HepG2 (cell line): ENCODE measurements around the gene FBLN7. TPM values are rescaled to one million over a fixed set of nuclear protein-coding genes. Genes with fewer than 3 reads are reported as not detected.
"Not testable (repeated sequence)": the region's sequence is repeated elsewhere in the genome, so short reads cannot be mapped to it uniquely, and the experiment has no call there.

Source experiments
- ATAC-seq: fragments of 200-7000 bp; cut with Tn5 transposase; 3 replicates; pipeline ENCODE4 v1.9.1; 2020; ENCODE audit warnings: mild to moderate bottlenecking, moderate library complexity
- BruUV-seq: library from RNA; stranded (reverse); fragments of 400-500 nt; replicated peaks from 2 replicates; lab custom pipeline; 2021; lab: Mats Ljungman, UMichigan
- CTCF ChIA-PET: fragments of 300-600 bp; formaldehyde crosslinking; extraction: SDS; loops from one replicate; lab custom pipeline; 2021; ENCODE audit warnings: low total read pairs, inconsistent platforms, low intra/inter-chr PET ratio; lab: Yijun Ruan, JAX
- POLR2A ChIA-PET: fragments of 350-600 bp; sonication (Branson Sonifier 250); formaldehyde crosslinking; loops from one replicate; lab custom pipeline; 2020; ENCODE audit warnings: antibody characterized with exemption, inconsistent platforms; lab: Yijun Ruan, JAX
- DNase-seq: peaks from one replicate; pipeline ENCODE4 v3.0.0-alpha.2; 2015; ENCODE audit warnings: low spot score
- FAIRE-seq: peaks from 3 replicates; lab custom pipeline; 2011; peaks lifted over from hg19 to GRCh38; lab: Jason Lieb, UNC
- H2AFZ ChIP-seq: one replicate; pipeline ENCODE4 v1.6.1; 2011; ENCODE audit warnings: low read length, inconsistent platforms
- H3K27ac ChIP-seq: fragments of 300-600 bp; 3 replicates; pipeline ENCODE4 v1.8.0; 2011; ENCODE audit warnings: mixed run types, mild to moderate bottlenecking, mixed read lengths, low read length, inconsistent platforms; ENCODE audit not compliant: insufficient read depth; ENCODE audit errors: extremely low read length
- H3K27me3 ChIP-seq, 2 experiments: fragments of 200-600 bp in 1 of 2; 2 replicates in 1 of 2; 3 replicates in 1 of 2; pipeline versions ENCODE4 v1.6.0 to v1.8.0; 2011; ENCODE audit warnings: low read length in 2 of 2, mild to moderate bottlenecking in 2 of 2, moderate library complexity in 2 of 2, inconsistent platforms in 1 of 2; ENCODE audit not compliant: insufficient read depth in 2 of 2, control insufficient read depth in 1 of 2
- H3K36me3 ChIP-seq, 2 experiments: fragments of 200-600 bp in 1 of 2; replicated peaks in 1 of 2; 2 replicates in 1 of 2; 3 replicates in 1 of 2; pipeline versions ENCODE4 v1.5.1 to v1.8.0; 2011; ENCODE audit warnings: low read length in 2 of 2, inconsistent platforms in 1 of 2; ENCODE audit not compliant: insufficient read depth in 2 of 2, control insufficient read depth in 1 of 2
- H3K4me1 ChIP-seq: 2 replicates; pipeline ENCODE4 v1.5.1; 2012; ENCODE audit warnings: low read length, inconsistent platforms; ENCODE audit not compliant: insufficient read depth
- H3K4me2 ChIP-seq: 2 replicates; pipeline ENCODE4 v1.6.0; 2011; ENCODE audit warnings: low read depth, low read length, inconsistent platforms
- H3K4me3 ChIP-seq, 3 experiments: fragments of 200-600 bp in 1 of 3; sonication (generic), shearing (Covaris generic) in 1 of 3; replicated peaks in 1 of 3; 2 replicates each; pipeline ENCODE4 v1.5.1; 2011 to 2016; ENCODE audit warnings: low read length in 3 of 3, inconsistent platforms in 2 of 3, low read depth in 2 of 3, mild to moderate bottlenecking in 2 of 3, control low read depth in 1 of 3, mixed read lengths in 1 of 3; ENCODE audit not compliant: insufficient read depth in 1 of 3
- H3K79me2 ChIP-seq: one replicate; pipeline ENCODE4 v1.6.1; 2011; ENCODE audit warnings: low read length, inconsistent platforms; ENCODE audit not compliant: insufficient read depth
- H3K9ac ChIP-seq: 2 replicates; pipeline ENCODE4 v1.6.0; 2011; ENCODE audit warnings: mild to moderate bottlenecking, low read depth, low read length, inconsistent platforms; ENCODE audit not compliant: insufficient read depth
- H3K9me3 ChIP-seq: 2 replicates; pipeline ENCODE4 v1.5.1; 2012; ENCODE audit warnings: mild to moderate bottlenecking, low read length
- H4K20me1 ChIP-seq: 2 replicates; pipeline ENCODE4 v1.6.0; 2011; ENCODE audit warnings: inconsistent platforms, mild to moderate bottlenecking, low read length, moderate library complexity; ENCODE audit not compliant: insufficient read depth
- KAT8 ChIP-seq: IDR thresholded peaks from 2 replicates; pipeline ENCODE4 v1.6.1; 2016; ENCODE audit warnings: missing genetic modification reagents, missing compliant biosample characterization
- MED13 ChIP-seq: sonication (generic); formaldehyde crosslinking; IDR thresholded peaks from 2 replicates; pipeline ENCODE4 v1.5.0; 2020; ENCODE audit warnings: missing genetic modification reagents
- ZNF317 ChIP-seq: sonication (generic); formaldehyde crosslinking; IDR thresholded peaks from 2 replicates; pipeline ENCODE4 v1.5.0; 2020; ENCODE audit warnings: mild to moderate bottlenecking, missing genetic modification reagents
- WGBS: methylation state at CpG from one replicate; pipeline ENCODE4 v1.1.6; 2017; ENCODE audit warnings: low lambda C conversion rate; 5-methylcytosine and 5-hydroxymethylcytosine counted together
- in situ Hi-C: cut with HindIII; loops from 2 replicates; pipeline ENCODE4 v1.10.0; 2017; ENCODE audit warnings: low pct_unique_long_range_greater_than_20kb; ENCODE audit not compliant: extremely low pct_ligation_motif_present
- intact Hi-C: fragments of 100-400 bp; cut with micrococcal nuclease; formaldehyde crosslinking; loops from one replicate; pipeline ENCODE4 v1.10.0; 2022; ENCODE audit not compliant: unreplicated experiment
- polyA plus RNA-seq, 8 experiments: library from polyadenylated mRNA; depleted of rRNA in 3 of 8; stranded (reverse) in 7 of 8; unstranded in 1 of 8; fragments of >200 nt; fragmentation: Illumina TruSeq in 4 of 8; extraction: Trizol in 4 of 8; gene quantifications; 2 replicates each; pipeline versions ENCODE4 v1.2.1 to v1.2.3, GENCODE V29; 2011 to 2016; ENCODE audit warnings: low read depth in 4 of 8, missing spikeins in 1 of 8, mixed read lengths in 1 of 8; ENCODE audit not compliant: insufficient read depth in 1 of 8
- total RNA-seq, 5 experiments: library from RNA; depleted of rRNA; stranded (reverse); fragments of >200 nt; fragmentation: Illumina TruSeq; extraction: Trizol; gene quantifications; 2 replicates each; pipeline ENCODE4 v1.2.3, GENCODE V29; 2016; ENCODE audit warnings: low read depth in 1 of 5
- TF ChIP-seq, protein P1 (sequence below): sonication (generic); formaldehyde crosslinking; IDR thresholded peaks from 2 replicates; pipeline ENCODE4 v1.5.1; 2020; ENCODE audit warnings: mild to moderate bottlenecking, missing genetic modification reagents
- TF ChIP-seq, protein P2 (sequence below), 2 experiments: fragments of 450-650 bp in 1 of 2; sonication (generic) in 1 of 2; formaldehyde crosslinking in 1 of 2; IDR thresholded peaks; 2 replicates each; pipeline versions ENCODE4 v1.6.1 to v1.8.0; 2016 to 2022; ENCODE audit warnings: antibody characterized with exemption in 1 of 2, mild to moderate bottlenecking in 1 of 2, missing genetic modification reagents in 1 of 2

The FBLN7 gene
- total and polyA plus RNA-seq, 2 of the 13 experiments (the other 11 are each of a cell fraction or from before 2014, with no cell fraction given), result 1.4 to 2.3 TPM

DNA sequence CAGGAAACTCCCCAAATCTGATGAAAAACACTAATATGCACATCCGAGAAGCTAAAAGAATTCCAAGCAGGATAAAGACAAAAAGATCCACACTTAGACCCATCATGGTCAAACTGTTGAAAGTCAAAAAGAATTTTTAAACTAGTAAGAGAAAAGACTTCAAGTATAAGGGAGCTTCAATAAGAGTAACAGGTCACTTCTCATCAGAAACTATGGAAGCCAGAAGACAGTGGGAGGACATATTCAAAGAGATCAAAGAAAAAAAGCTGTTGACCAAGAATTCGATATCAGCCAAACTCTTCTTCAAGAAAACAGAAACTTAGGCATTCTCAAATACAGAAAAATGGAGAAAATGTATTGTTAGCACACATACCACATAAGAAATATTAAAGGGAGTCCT is 66.2 kb downstream of the FBLN7 start:
- 3% methylated on average over 2 of the region's 2 CpGs for WGBS
- CTCF ChIA-PET, result no interaction called here
- in situ Hi-C loops (no loop called here), intact Hi-C loops (no loop called here)
- DNase-seq (peak; percentile 15), FAIRE-seq (no peak), ATAC-seq (no peak)
- H3K4me3 ChIP-seq, result no peak overlapping the region
- H2AFZ ChIP-seq, result no peak overlapping the region
- no peaks in the 10 kb centered on the region for H3K36me3 ChIP-seq
- no peak overlapping the region for H3K4me2 ChIP-seq
- no peak overlapping the region for H3K9ac ChIP-seq
- H3K4me1 ChIP-seq, result no peaks in the 10 kb centered on the region
- no peaks in the 10 kb centered on the region for H3K79me2 ChIP-seq
- H3K27ac ChIP-seq, result no peak overlapping the region
- H3K27me3 ChIP-seq, result no peaks in the 10 kb centered on the region
- peak; percentile 100 for TF ChIP-seq ZNF317
- TF ChIP-seq MED13 (CRISPR knock-in tag), result no peak
- TF ChIP-seq KAT8 (CRISPR knock-in tag), result no peak
- TF ChIP-seq, protein P1, sequence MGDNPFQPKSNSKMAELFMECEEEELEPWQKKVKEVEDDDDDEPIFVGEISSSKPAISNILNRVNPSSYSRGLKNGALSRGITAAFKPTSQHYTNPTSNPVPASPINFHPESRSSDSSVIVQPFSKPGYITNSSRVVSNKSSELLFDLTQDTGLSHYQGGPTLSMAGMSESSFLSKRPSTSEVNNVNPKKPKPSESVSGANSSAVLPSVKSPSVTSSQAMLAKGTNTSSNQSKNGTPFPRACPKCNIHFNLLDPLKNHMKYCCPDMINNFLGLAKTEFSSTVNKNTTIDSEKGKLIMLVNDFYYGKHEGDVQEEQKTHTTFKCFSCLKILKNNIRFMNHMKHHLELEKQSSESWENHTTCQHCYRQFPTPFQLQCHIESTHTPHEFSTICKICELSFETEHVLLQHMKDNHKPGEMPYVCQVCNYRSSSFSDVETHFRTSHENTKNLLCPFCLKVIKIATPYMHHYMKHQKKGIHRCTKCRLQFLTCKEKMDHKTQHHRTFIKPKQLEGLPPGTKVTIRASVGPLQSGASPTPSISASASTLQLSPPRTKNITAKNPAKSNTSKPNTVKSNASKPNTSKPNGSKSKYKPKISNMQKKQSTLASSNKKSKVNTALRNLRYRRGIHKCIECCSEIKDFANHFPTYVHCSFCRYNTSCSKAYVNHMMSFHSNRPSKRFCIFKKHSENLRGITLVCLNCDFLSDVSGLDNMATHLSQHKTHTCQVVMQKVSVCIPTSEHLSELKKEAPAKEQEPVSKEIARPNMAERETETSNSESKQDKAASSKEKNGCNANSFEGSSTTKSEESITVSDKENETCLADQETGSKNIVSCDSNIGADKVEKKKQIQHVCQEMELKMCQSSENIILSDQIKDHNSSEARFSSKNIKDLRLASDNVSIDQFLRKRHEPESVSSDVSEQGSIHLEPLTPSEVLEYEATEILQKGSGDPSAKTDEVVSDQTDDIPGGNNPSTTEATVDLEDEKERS (CRISPR knock-in tag), result peak; percentile 45; the same call in 1 of the 2 replicates
- BruUV-seq, result no TSS peak
- no peaks in the 10 kb centered on the region for H4K20me1 ChIP-seq
- peaks cover 22% of the 10 kb centered on the region for H3K9me3 ChIP-seq
- POLR2A ChIA-PET, result no interaction called here

DNA sequence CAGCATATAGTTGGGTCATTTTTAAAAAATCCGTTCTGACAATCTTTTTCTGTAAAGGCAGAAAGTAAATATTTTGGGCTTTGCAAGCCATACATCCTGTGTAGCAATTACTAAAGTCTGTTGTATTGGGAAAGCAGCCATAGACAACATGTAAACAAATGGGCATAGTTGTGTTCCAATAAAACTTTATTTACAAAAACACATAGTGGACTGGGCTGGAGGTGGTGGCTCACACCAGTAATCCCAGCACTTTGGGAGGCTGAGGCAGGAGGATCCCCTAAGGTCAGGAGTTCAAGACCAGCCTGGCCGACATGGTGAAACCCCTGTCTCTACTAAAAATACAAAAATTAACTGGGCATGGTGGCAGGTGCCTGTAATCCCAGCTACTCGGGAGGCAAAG is 69.7 kb downstream of the FBLN7 start:
- intact Hi-C loops, H3K4me2 ChIP-seq, BruUV-seq, FAIRE-seq, H3K36me3 ChIP-seq, in situ Hi-C loops, H4K20me1 ChIP-seq, CTCF ChIA-PET, H3K27me3 ChIP-seq, H3K4me3 ChIP-seq, POLR2A ChIA-PET, H3K9ac ChIP-seq, H3K4me1 ChIP-seq, H2AFZ ChIP-seq, ATAC-seq, DNase-seq, H3K27ac ChIP-seq, H3K79me2 ChIP-seq: not testable (repeated sequence)
- TF ChIP-seq, protein P2, sequence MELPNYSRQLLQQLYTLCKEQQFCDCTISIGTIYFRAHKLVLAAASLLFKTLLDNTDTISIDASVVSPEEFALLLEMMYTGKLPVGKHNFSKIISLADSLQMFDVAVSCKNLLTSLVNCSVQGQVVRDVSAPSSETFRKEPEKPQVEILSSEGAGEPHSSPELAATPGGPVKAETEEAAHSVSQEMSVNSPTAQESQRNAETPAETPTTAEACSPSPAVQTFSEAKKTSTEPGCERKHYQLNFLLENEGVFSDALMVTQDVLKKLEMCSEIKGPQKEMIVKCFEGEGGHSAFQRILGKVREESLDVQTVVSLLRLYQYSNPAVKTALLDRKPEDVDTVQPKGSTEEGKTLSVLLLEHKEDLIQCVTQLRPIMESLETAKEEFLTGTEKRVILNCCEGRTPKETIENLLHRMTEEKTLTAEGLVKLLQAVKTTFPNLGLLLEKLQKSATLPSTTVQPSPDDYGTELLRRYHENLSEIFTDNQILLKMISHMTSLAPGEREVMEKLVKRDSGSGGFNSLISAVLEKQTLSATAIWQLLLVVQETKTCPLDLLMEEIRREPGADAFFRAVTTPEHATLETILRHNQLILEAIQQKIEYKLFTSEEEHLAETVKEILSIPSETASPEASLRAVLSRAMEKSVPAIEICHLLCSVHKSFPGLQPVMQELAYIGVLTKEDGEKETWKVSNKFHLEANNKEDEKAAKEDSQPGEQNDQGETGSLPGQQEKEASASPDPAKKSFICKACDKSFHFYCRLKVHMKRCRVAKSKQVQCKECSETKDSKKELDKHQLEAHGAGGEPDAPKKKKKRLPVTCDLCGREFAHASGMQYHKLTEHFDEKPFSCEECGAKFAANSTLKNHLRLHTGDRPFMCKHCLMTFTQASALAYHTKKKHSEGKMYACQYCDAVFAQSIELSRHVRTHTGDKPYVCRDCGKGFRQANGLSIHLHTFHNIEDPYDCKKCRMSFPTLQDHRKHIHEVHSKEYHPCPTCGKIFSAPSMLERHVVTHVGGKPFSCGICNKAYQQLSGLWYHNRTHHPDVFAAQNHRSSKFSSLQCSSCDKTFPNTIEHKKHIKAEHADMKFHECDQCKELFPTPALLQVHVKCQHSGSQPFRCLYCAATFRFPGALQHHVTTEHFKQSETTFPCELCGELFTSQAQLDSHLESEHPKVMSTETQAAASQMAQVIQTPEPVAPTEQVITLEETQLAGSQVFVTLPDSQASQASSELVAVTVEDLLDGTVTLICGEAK (IDR thresholded peaks at IDR 0.05), result peak; percentile 38; the same call in 1 of the 2 replicates
- TF ChIP-seq, protein P2 (CRISPR knock-in tag; IDR thresholded peaks at IDR 0.05), result peak; percentile 96
- WGBS, result 46% methylated on average over 3 of the region's 3 CpGs
- peaks cover 18% of the 10 kb centered on the region for H3K9me3 ChIP-seq
